ENCODE data around the gene PRPH. TPM values are rescaled to one million over a fixed set of nuclear protein-coding genes. Genes with fewer than 3 reads are reported as not detected.
A peak's percentile ranks its signal among the peaks of the same experiment; 100 is the strongest.
"Not testable (repeated sequence)": the region's sequence is repeated elsewhere in the genome, so short reads cannot be mapped to it uniquely, and the experiment has no call there.

The PRPH gene
- total and polyA plus RNA-seq, 11 donors: 0.11 to 0.70 (median 0.40) TPM; not detected in 5

- Histone ChIP-seq H3K9me3 (no peaks in the 10 kb centered on the region), H3K4me1 (peaks cover 0 to 22% (median 3%) of the 10 kb centered on the region in 12 donors), H3K36me3 (no peaks in the 10 kb centered on the region), H3K27ac (no peak overlapping the region), H3K4me3 (no peak overlapping the region), H3K27me3 (peaks cover 25 to 46% (median 41%) of the 10 kb centered on the region in 9 donors)
- TF ChIP-seq CTCF (IDR thresholded peaks at IDR 0.05) (peak; percentile 58 to 82 (median 76)), POLR2A (IDR thresholded peaks at IDR 0.05) (no peak)
- DNase-seq (peak in 4 of 5 donors; percentile 59 to 76 (median 70)), ATAC-seq (peak; percentile 74 to 90 (median 87))
- WGBS, 4 donors: 34 to 48% (median 42%) methylated on average over 10 to 11 of the region's 11 CpGs
- intact Hi-C loops (cut with DNase I): no loop called here
These were observed 36.7 kb downstream of the PRPH start for GRCh38 chr12:49331380-49332222.

- Histone ChIP-seq H3K27me3 (peaks cover 29 to 55% (median 46%) of the 10 kb centered on the region in 9 donors), H3K36me3 (no peaks in the 10 kb centered on the region), H3K27ac (no peak overlapping the region), H3K9me3 (no peaks in the 10 kb centered on the region), H3K4me3 (no peak overlapping the region), H3K4me1 (peaks cover 0 to 30% (median 7%) of the 10 kb centered on the region in 12 donors)
- intact Hi-C loops (cut with DNase I): no loop called here
- 78 to 82% (median 79%) methylated on average over 17 of the region's 17 CpGs for WGBS, 4 donors
- TF ChIP-seq POLR2A (IDR thresholded peaks at IDR 0.05): no peak
- no peak for TF ChIP-seq CTCF (IDR thresholded peaks at IDR 0.05)
- DNase-seq: no peak
- ATAC-seq: no peak
These were observed 37.5 kb downstream of the PRPH start for GRCh38 chr12:49332441-49332861.

GRCh38 chr12:49332891-49333371 lies 38.0 kb downstream of the PRPH start:
- intact Hi-C loops (cut with DNase I): no loop called here
- TF ChIP-seq CTCF (IDR thresholded peaks at IDR 0.05) (no peak), POLR2A (IDR thresholded peaks at IDR 0.05) (no peak)
- 27 to 48% (median 31%) methylated on average over 32 to 40 of the region's 40 CpGs for WGBS, 4 donors
- peak overlapping the region in 3 of 12 donors; percentile 11 to 23 (median 16) for H3K4me3 ChIP-seq
- no peak for DNase-seq
- ATAC-seq: no peak
- no peaks in the 10 kb centered on the region for H3K36me3 ChIP-seq
- no peaks in the 10 kb centered on the region for H3K9me3 ChIP-seq
- H3K27ac ChIP-seq: no peak overlapping the region
- H3K27me3 ChIP-seq: peaks cover 29 to 58% (median 48%) of the 10 kb centered on the region in 9 donors
- peaks cover 0 to 31% (median 7%) of the 10 kb centered on the region in 12 donors for H3K4me1 ChIP-seq

DNA sequence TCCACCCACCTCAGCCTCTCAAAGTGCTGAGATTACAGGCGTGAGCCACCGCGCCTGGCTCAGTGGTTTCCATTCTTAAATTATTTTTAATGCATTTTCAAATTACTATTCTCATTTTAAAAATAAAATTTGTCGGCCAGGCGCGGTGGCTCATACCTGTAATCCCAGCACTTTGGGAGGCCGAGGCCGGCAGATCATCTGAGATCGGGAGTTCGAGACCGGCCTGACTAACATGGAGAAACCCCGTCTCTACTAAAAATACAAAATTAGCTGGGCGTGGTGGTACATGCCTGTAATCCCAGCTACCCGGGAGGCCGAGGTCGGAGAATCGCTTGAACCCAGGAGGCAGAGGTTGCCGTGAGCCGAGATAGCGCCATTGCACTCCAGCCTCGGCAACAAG lies 38.8 kb downstream of the PRPH start:
- H3K9me3 ChIP-seq; DNase-seq; ATAC-seq; H3K27ac ChIP-seq; H3K4me3 ChIP-seq; H3K36me3 ChIP-seq; intact Hi-C loops (cut with DNase I): not testable (repeated sequence)
- WGBS, 4 donors: 34 to 55% (median 47%) methylated on average over 21 of the region's 21 CpGs
- Histone ChIP-seq H3K4me1 (peaks cover 0 to 31% (median 7%) of the 10 kb centered on the region in 12 donors), H3K27me3 (peaks cover 29 to 65% (median 51%) of the 10 kb centered on the region in 9 donors)

All from heart left ventricle (tissue), 16 donors.